Measurements from ENCODE around the gene OR13D1.
A peak's percentile ranks its signal among the peaks of the same experiment; 100 is the strongest.
"Not testable (repeated sequence)": the region's sequence is repeated elsewhere in the genome, so short reads cannot be mapped to it uniquely, and the experiment has no call there.

The OR13D1 gene

GRCh38 chr9:104694218-104694617 lies at the start of gene OR13D1:
Gene OR13D1 (plus strand): TSS chr9:104694518. CDS start chr9:104694518, 0 bp downstream.
- no peak for FAIRE-seq

GRCh38 chr9:104658496-104659195 lies 35.7 kb upstream of the OR13D1 start:
- FAIRE-seq, result no peak

GRCh38 chr9:104675611-104676010 lies 18.7 kb upstream of the OR13D1 start:
- no peak for FAIRE-seq

- no peak for FAIRE-seq
Observed at GRCh38 chr9:104682642-104683041, 11.7 kb upstream of the OR13D1 start.

GRCh38 chr9:104686081-104686480 lies 8.2 kb upstream of the OR13D1 start:
- no peak for FAIRE-seq

- FAIRE-seq, result no peak
Observed at GRCh38 chr9:104700306-104700705, 6.0 kb downstream of the OR13D1 start.

GRCh38 chr9:104708737-104709136 lies 14.4 kb downstream of the OR13D1 start:
- not testable (repeated sequence) for FAIRE-seq

- FAIRE-seq, result no peak
Observed at GRCh38 chr9:104711604-104712003, 17.3 kb downstream of the OR13D1 start.

GRCh38 chr9:104725014-104725413 lies 30.7 kb downstream of the OR13D1 start:
- FAIRE-seq, result no peak

- FAIRE-seq, result no peak
Observed at GRCh38 chr9:104738452-104738851, 44.1 kb downstream of the OR13D1 start.

GRCh38 chr9:104740621-104741020 lies 46.3 kb downstream of the OR13D1 start:
- no peak for FAIRE-seq

GRCh38 chr9:104743376-104743985 lies 49.2 kb downstream of the OR13D1 start:
- FAIRE-seq, result peak; percentile 79

Measured in colon (tissue), 2 donors.